Adrenal gland (tissue), 5 donors: Measurements from ENCODE around the gene ATP8A2.

Source experiments
- CTCF ChIP-seq, 6 experiments: fragments of 450-650 bp in 4 of 6; fragments of 200-600 bp in 2 of 6; sonication (generic) in 1 of 6; IDR thresholded peaks; 1 replicate in 5 of 6; 2 replicates in 1 of 6; pipeline versions ENCODE4 v1.5.1 to v1.8.0; 2016 to 2021; ENCODE audit warnings: antibody characterized with exemption in 6 of 6, mild to moderate bottlenecking in 2 of 6, moderate library complexity in 1 of 6
- POLR2A ChIP-seq, 2 donors: fragments of 450-650 bp; IDR thresholded peaks; one replicate each; pipeline ENCODE4 v1.6.1; 2017; ENCODE audit warnings: antibody characterized with exemption in 2 of 2, mild to moderate bottlenecking in 2 of 2, moderate library complexity in 1 of 2
- donor health status: DM: no; HTN: no; CAD: no.

GRCh38 chr13:25649001-25649633, 277.3 kb downstream of the ATP8A2 start:
- TF ChIP-seq CTCF (IDR thresholded peaks at IDR 0.05) (no peak), POLR2A (IDR thresholded peaks at IDR 0.05) (no peak)
